Body of pancreas (tissue), 4 donors: ENCODE measurements around the gene ACSL1. TPM values are rescaled to one million over a fixed set of nuclear protein-coding genes. Genes with fewer than 3 reads are reported as not detected.

Source experiments
- ATAC-seq: fragments of 150-250 bp; one replicate; pipeline ENCODE4 v1.9.1; 2016
- DNase-seq, 4 donors: peaks; one replicate each; pipeline ENCODE4 v3.0.0-alpha.2; 2019
- H3K27ac ChIP-seq, 4 donors: fragments of 200-600 bp; sonication (generic); 1 replicate in 3 of 4; 2 replicates in 1 of 4; pipeline versions ENCODE4 v1.5.1 to v1.6.1; 2016 to 2019; ENCODE audit warnings: mild to moderate bottlenecking in 1 of 4, mixed read lengths in 1 of 4, moderate library complexity in 1 of 4
- H3K27me3 ChIP-seq, 2 donors: fragments of 200-600 bp; sonication (generic); one replicate each; pipeline ENCODE4 v1.6.0; 2016; ENCODE audit warnings: mild to moderate bottlenecking in 1 of 2
- H3K36me3 ChIP-seq, 2 donors: fragments of 200-600 bp; sonication (generic); replicated peaks in 1 of 2; 2 replicates each; pipeline ENCODE4 v1.5.1; 2016; ENCODE audit warnings: low read depth in 2 of 2; ENCODE audit not compliant: insufficient read depth in 1 of 2
- H3K4me1 ChIP-seq: fragments of 200-600 bp; sonication (generic); one replicate; pipeline ENCODE4 v1.6.0; 2016
- H3K4me3 ChIP-seq, 2 donors: fragments of 200-600 bp; sonication (generic); 1 replicate in 1 of 2; 2 replicates in 1 of 2; pipeline ENCODE4 v1.5.1; 2016 to 2019
- H3K9me3 ChIP-seq, 3 donors: fragments of 200-600 bp; sonication (generic); 1 replicate in 2 of 3; 2 replicates in 1 of 3; pipeline ENCODE4 v1.5.1; 2016
- POLR2A ChIP-seq, 3 donors: fragments of 450-650 bp; IDR thresholded peaks; one replicate each; pipeline ENCODE4 v1.6.1; 2016; ENCODE audit warnings: antibody characterized with exemption in 3 of 3, mild to moderate bottlenecking in 2 of 3
- WGBS, 2 donors: methylation state at CpG; one replicate each; pipeline ENCODE4 v1.1.5; 2017; 5-methylcytosine and 5-hydroxymethylcytosine counted together
- intact Hi-C: fragments of 100-400 bp; cut with DNase I; formaldehyde crosslinking; loops from one replicate; pipeline ENCODE4 v1.15.1; 2023
- total RNA-seq, 2 donors: library from RNA; depleted of rRNA; stranded (reverse); fragments of >200 nt; gene quantifications; one replicate each; pipeline ENCODE4 v1.1.0, GENCODE V29; 2016
- TF ChIP-seq, protein P1 (sequence below), 7 experiments: fragments of 450-650 bp in 4 of 7; fragments of 200-600 bp in 3 of 7; sonication (generic) in 3 of 7; IDR thresholded peaks; one replicate each; pipeline ENCODE4 v1.5.1; 2016 to 2019; ENCODE audit warnings: antibody characterized with exemption in 7 of 7

ACSL1 gene
- total RNA-seq, 2 donors from 2014 or later: 36.6 to 193 TPM

DNA sequence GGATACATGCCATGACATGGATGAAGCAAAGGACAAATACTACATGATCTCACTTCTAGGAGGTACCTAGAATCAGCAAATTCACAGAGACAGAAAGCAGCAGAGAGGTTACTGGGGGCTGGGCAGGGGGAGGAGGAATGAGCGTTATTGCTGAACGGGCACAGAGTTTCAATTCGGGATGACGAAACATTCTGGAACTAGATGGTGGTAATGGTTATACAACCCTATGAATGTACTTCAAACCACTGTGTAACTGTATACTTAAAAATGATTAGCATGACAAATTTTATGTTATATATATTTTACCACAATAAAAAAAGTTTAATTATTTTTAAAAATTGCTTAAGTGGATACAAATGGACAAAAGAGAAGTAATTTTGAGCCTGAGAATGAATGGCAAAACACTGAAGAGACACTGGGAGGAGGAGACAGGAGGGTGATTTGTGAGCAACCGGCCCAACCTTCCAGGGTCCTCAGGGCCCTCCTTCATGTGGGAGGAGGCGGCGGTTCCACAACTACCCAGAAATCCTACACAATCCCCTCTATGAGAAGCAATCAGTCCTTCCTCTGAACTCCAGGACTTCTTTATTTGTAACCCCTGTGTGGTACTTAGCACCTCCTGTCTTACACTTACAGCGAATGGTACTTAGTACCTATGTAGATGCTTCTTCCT, 14.1 kb downstream of the ACSL1 start:
- ATAC-seq (no peak), DNase-seq (peak in 1 of 4 donors; percentile 61)
- H3K36me3 ChIP-seq: no peaks in the 10 kb centered on the region
- no peak for TF ChIP-seq POLR2A (IDR thresholded peaks at IDR 0.05)
- TF ChIP-seq, protein P1, sequence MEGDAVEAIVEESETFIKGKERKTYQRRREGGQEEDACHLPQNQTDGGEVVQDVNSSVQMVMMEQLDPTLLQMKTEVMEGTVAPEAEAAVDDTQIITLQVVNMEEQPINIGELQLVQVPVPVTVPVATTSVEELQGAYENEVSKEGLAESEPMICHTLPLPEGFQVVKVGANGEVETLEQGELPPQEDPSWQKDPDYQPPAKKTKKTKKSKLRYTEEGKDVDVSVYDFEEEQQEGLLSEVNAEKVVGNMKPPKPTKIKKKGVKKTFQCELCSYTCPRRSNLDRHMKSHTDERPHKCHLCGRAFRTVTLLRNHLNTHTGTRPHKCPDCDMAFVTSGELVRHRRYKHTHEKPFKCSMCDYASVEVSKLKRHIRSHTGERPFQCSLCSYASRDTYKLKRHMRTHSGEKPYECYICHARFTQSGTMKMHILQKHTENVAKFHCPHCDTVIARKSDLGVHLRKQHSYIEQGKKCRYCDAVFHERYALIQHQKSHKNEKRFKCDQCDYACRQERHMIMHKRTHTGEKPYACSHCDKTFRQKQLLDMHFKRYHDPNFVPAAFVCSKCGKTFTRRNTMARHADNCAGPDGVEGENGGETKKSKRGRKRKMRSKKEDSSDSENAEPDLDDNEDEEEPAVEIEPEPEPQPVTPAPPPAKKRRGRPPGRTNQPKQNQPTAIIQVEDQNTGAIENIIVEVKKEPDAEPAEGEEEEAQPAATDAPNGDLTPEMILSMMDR (IDR thresholded peaks at IDR 0.05): no peak
- no peaks in the 10 kb centered on the region for H3K27me3 ChIP-seq
- H3K4me3 ChIP-seq: no peak overlapping the region
- H3K9me3 ChIP-seq: no peaks in the 10 kb centered on the region
- H3K27ac ChIP-seq: peak overlapping the region in 1 of 4 donors; percentile 47
- intact Hi-C loops: no loop called here
- peaks cover 66% of the 10 kb centered on the region for H3K4me1 ChIP-seq
- WGBS, 2 donors: 78 to 90% methylated on average over 8 of the region's 8 CpGs

DNA sequence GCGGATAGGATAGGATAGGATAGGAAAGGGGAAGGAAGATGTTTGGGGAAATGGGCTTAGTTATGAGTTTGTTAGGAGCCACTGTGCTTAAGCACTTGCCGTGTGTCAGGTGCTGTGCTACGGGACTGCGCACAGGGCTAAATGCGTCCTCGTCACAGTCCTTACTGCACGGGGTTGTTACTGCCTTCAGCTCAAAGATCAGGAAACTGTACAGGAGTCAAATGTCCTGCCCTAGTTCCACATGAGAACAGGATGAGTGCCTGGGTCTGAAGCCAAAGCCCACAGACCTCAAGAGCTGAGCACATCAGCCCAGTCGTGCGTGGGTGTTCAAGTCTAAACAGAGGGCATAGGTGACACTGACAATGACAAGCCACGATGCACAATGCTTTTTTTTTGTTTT, 15.0 kb downstream of the ACSL1 start:
- no peaks in the 10 kb centered on the region for H3K36me3 ChIP-seq
- intact Hi-C loops: no loop called here
- TF ChIP-seq, protein P1 (IDR thresholded peaks at IDR 0.05): no peak
- TF ChIP-seq POLR2A (IDR thresholded peaks at IDR 0.05): peak in 1 of 3 donors; percentile 13
- peaks cover 69% of the 10 kb centered on the region for H3K4me1 ChIP-seq
- WGBS, 2 donors: 71 to 88% methylated on average over 10 of the region's 10 CpGs
- no peaks in the 10 kb centered on the region for H3K9me3 ChIP-seq
- H3K4me3 ChIP-seq: no peak overlapping the region
- DNase-seq: no peak
- H3K27ac ChIP-seq: no peak overlapping the region
- no peaks in the 10 kb centered on the region for H3K27me3 ChIP-seq
- no peak for ATAC-seq

DNA sequence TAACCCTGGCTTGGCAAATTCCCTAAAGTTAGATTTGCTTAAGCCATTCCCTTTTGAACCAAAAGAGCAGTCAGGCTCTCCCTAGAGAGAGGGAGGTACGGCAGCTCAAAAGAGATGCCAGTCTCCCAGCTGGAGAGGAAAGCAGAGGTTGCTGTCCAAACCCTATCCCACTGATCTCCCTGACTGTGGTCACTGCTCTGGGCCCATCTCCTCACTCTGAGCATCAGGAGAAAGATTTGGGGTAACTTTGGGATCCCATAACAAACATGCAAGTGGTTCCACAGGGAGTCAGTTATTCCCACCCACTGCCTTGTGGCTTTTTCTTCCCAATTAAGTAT, 17.1 kb downstream of the ACSL1 start:
- Histone ChIP-seq H3K27ac (peak overlapping the region in 1 of 4 donors; percentile 88), H3K36me3 (no peaks in the 10 kb centered on the region), H3K27me3 (no peaks in the 10 kb centered on the region), H3K4me1 (peaks cover 70% of the 10 kb centered on the region), H3K9me3 (no peaks in the 10 kb centered on the region), H3K4me3 (no peak overlapping the region)
- no peak for TF ChIP-seq POLR2A (IDR thresholded peaks at IDR 0.05)
- TF ChIP-seq, protein P1 (IDR thresholded peaks at IDR 0.05): no peak
- intact Hi-C loops: loop anchor here (10.0 kb wide), 1 partner anchor 54 kb away; no protein-coding TSS in a partner anchor
- ATAC-seq (no peak), DNase-seq (no peak)
- 78 to 100% methylated on average over 1 of the region's 1 CpG for WGBS, 2 donors

GRCh38 chr4:184807797-184808712, 17.7 kb downstream of the ACSL1 start:
- TF ChIP-seq, protein P1 (IDR thresholded peaks at IDR 0.05): no peak
- TF ChIP-seq POLR2A (IDR thresholded peaks at IDR 0.05): no peak
- intact Hi-C loops: loop anchor here (10.0 kb wide), 1 partner anchor 53 kb away; no protein-coding TSS in a partner anchor
- Histone ChIP-seq H3K27ac (peak overlapping the region in 1 of 4 donors; percentile 88), H3K36me3 (no peaks in the 10 kb centered on the region), H3K9me3 (no peaks in the 10 kb centered on the region), H3K27me3 (no peaks in the 10 kb centered on the region), H3K4me1 (peaks cover 66% of the 10 kb centered on the region), H3K4me3 (no peak overlapping the region)
- peak in 1 of 4 donors; percentile 31 for DNase-seq
- 43 to 49% methylated on average over 9 of the region's 9 CpGs for WGBS, 2 donors
- no peak for ATAC-seq
